Amygdala (tissue), 56 donors: ENCODE data around the gene ZNF101.
A peak's percentile ranks its signal among the peaks of the same experiment; 100 is the strongest.

Source experiments
- DNase-seq, 56 donors: peaks; one replicate each; lab custom pipeline; 2025; lab: John Stamatoyannopoulos, UW

The ZNF101 gene

GRCh38 chr19:19637523-19638251 is 31.0 kb upstream of the ZNF101 start:
- DNase-seq = no peak

GRCh38 chr19:19642506-19643157 is 26.0 kb upstream of the ZNF101 start:
- peak in 1 of 56 donors; percentile 41 for DNase-seq

- peak in 41 of 56 donors; percentile 6 to 80 (median 37) for DNase-seq
These were observed 25.2 kb upstream of the ZNF101 start, which contains the start of gene GMIP for GRCh38 chr19:19643158-19644053. Gene GMIP (minus strand): TSS chr19:19643657. CDS start chr19:19643529, 128 bp downstream.

DNA sequence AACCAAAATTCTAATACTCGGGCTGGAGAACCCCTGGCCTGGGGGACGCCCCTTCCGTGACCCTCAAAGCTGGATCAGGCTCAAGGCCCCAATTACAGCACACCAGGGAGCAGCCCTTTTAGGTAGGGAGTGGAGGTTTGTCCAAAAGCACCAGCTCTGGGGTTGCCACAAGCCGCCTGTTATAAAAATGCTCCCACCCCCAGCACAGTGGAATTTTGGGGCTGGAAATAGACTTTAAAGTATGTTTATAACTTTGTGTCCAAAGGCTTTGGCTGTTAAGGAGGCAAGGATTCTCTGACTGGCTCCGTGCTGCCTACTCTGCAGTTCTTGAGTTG is 24.6 kb upstream of the ZNF101 start:
- no peak for DNase-seq

- DNase-seq = no peak
These were observed 23.3 kb upstream of the ZNF101 start for GRCh38 chr19:19645233-19645870.

- DNase-seq = no peak
These were observed 21.4 kb upstream of the ZNF101 start for GRCh38 chr19:19647037-19647835.

DNA sequence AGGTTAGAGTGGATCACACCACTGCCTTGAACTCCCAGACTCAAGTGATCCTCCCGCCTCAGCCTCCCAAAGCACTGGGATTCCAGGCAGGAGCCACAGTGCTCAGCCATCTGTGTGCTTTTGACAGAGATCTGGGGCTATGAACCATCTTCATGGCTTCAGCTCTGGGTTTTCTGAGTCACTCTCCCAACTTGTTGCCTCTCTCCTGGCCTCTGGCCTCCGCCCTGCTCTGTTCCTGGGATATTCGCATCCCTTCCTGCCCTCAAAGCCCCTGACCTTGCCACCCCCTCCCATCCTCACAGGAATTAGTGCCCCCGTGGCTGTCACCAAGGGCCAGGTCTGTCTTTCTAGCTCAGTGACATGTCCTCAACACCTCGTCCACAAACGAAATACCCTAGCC is 19.5 kb upstream of the ZNF101 start:
- no peak for DNase-seq

DNA sequence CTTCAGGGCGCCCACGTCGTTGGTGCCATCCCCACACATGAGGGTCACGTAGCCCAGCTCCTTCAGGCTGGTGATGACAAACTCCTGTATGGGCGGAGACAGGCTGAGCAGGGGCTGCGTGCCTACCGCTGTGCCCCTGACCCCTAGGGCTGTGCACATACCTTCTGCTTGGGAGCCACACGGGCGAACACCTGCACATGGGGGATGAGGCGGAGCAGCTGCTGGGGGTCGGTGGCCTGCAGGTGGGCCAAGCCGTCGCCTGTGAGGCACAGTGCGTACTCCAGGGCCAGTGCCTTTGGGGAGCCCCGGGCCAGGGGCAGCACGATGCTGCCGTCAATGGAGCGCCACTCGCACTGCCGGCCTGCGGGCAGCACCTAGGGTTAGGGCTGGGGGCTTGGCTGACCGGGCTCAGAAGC is 19.1 kb upstream of the ZNF101 start:
- no peak for DNase-seq

GRCh38 chr19:19650331-19650730 is 18.3 kb upstream of the ZNF101 start:
- peak in 9 of 56 donors; percentile 10 to 28 (median 21) for DNase-seq

DNA sequence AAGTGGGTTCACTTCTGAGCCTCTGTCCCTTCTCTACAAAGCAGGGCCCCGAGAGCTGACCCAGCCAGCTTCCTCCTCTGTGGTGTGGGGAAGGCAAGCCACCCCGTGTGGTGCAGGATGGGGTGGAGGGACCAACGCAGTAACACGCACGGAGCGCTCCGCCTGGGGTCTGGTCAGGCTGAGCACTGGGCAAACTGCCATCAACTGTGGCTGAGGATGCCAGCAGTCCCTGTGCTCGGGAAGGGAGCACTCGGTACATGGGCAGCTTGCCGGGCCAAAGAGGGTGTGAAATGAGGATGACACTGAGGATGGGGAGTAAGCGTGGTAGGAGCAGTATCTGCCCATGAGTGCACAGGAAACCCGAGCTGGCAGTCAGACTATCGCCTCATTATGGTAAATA is 17.6 kb upstream of the ZNF101 start:
- peak in 38 of 56 donors; percentile 15 to 75 (median 46) for DNase-seq

- DNase-seq = no peak
These were observed 15.9 kb upstream of the ZNF101 start for GRCh38 chr19:19652482-19653295.

- DNase-seq = no peak
These were observed 15.0 kb upstream of the ZNF101 start for GRCh38 chr19:19653597-19654147.

- no peak for DNase-seq
These were observed 14.2 kb upstream of the ZNF101 start for GRCh38 chr19:19654441-19654840.

GRCh38 chr19:19655051-19655594 is 13.5 kb upstream of the ZNF101 start:
- DNase-seq = no peak

GRCh38 chr19:19655641-19656343 is 12.8 kb upstream of the ZNF101 start:
- DNase-seq = no peak

DNA sequence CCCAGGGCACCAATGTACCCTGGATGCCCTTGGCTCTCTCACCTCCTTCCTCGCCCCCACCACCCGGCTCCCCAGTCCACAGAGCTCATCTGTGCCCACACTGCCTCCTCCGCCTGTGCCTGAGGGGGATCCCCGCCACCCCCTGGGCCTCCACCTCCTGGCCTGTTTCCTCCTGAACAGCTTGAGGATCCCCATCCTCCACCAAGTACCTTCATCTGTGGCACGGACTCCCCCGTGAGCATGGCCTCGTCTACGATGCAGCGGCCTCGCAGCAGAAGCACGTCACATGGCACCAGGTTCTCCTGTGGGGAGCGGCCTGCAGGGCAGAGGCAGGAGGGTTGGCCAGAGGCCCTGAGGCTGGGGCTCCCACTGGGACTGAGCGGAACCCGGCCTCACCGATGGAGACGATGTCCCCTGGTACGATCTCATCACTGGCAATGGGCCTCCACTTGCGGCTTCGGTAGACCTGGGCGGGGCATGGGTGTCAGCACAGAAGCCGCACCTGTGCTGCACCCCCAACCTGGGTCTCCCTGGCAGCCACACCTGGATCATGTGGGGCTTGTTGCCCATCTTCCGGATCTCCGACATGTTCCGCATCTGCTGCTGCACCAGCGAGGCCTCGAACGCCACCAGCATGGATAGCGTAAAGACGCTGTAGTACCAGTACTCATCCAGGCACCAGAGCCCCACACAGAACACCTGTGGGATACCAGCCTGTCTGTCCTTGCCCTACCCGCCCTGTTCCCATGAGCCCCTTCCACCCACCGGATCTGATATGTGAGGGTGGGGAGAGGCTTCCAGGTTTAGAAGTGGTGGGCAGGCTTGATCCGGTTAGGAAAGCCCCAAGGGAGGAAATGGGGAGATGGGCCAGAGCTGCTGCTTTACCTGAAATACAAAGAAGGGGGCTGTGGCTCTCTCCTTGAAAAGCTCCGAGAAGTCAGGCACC is 11.9 kb upstream of the ZNF101 start:
- no peak for DNase-seq
